GM23248 (cell line): ENCODE measurements around the gene ACSL6.

Experiments used
- EZH2 ChIP-seq: fragments of 200-600 bp; sonication (generic); IDR thresholded peaks from 2 replicates; pipeline ENCODE4 v1.6.1; 2018; ENCODE audit warnings: antibody characterized with exemption, mild to moderate bottlenecking; ENCODE audit not compliant: insufficient read depth, poor library complexity, severe bottlenecking
- EZH2phosphoT487 ChIP-seq: fragments of 200-600 bp; sonication (generic); IDR thresholded peaks from 2 replicates; pipeline ENCODE4 v1.6.1; 2018; ENCODE audit warnings: antibody characterized with exemption, moderate library complexity, mild to moderate bottlenecking, low read depth; ENCODE audit not compliant: insufficient read depth

- no peak for TF ChIP-seq EZH2
- TF ChIP-seq EZH2phosphoT487, result no peak
These were observed 38.1 kb upstream of the ACSL6 start for GRCh38 chr5:132049559-132049958.
